ENCODE results near the gene SRGAP2C.
"Not testable (repeated sequence)": the region's sequence is repeated elsewhere in the genome, so short reads cannot be mapped to it uniquely, and the experiment has no call there.

DNA sequence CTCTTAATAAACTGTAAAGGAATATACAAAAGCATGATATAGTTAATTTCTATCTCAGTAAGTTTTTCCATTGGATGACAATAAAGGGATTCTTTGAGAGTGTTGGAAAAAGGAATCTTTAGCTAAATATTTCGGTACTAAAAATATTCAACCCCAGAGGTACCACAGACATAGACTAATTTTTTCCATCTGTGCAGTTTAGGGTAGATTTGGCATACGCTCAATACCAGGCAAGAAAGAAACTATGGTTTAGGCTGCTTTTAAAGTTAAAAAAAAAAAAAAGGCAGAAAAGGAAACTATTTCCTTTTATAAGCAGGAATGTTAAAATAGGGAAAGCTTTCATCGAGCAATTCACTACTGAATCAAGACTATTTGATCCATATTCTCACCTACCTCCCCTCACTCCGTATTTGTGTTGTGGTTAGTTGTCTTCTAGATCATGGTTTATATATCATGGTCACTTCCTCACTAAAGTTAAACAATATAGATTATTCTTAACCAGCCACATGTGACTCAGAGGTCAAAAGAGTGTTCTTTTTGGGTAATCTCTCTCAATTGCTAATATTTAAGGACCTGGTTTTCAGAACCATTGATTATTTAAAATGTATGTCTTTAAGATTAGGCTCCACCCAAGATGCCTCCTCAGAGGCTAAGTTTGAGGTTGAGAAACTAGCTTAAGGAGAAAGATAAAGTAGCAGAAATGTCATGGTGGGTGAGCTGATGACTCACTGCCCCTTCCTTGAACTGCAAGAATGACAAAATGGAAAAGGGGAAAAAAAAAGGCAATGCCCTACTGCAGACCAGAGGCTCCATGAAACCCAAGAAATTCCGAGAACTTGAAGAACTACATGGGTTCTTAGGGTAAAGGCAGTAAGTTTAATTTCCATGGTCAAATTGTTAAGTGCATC lies 20.7 kb upstream of the SRGAP2C start:
- TF ChIP-seq, protein P1, sequence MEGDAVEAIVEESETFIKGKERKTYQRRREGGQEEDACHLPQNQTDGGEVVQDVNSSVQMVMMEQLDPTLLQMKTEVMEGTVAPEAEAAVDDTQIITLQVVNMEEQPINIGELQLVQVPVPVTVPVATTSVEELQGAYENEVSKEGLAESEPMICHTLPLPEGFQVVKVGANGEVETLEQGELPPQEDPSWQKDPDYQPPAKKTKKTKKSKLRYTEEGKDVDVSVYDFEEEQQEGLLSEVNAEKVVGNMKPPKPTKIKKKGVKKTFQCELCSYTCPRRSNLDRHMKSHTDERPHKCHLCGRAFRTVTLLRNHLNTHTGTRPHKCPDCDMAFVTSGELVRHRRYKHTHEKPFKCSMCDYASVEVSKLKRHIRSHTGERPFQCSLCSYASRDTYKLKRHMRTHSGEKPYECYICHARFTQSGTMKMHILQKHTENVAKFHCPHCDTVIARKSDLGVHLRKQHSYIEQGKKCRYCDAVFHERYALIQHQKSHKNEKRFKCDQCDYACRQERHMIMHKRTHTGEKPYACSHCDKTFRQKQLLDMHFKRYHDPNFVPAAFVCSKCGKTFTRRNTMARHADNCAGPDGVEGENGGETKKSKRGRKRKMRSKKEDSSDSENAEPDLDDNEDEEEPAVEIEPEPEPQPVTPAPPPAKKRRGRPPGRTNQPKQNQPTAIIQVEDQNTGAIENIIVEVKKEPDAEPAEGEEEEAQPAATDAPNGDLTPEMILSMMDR (IDR thresholded peaks at IDR 0.05): not testable (repeated sequence)
- not testable (repeated sequence) for TF ChIP-seq POLR2A (IDR thresholded peaks at IDR 0.05)
